Panc1 (cell line): ENCODE data around the gene SNTB2.

Experiments
- CTCF ChIP-seq: fragments of 450-650 bp; IDR thresholded peaks from 2 replicates; pipeline ENCODE4 v1.5.1; 2017; ENCODE audit warnings: mild to moderate bottlenecking
- POLR2AphosphoS5 ChIP-seq: IDR thresholded peaks from 2 replicates; pipeline ENCODE4 v1.6.1; 2012; ENCODE audit warnings: mild to moderate bottlenecking, low read depth, low read length, moderate library complexity
- REST ChIP-seq, 2 experiments: IDR thresholded peaks; 2 replicates each; pipeline ENCODE4 v1.6.1; 2011 to 2012; ENCODE audit warnings: low read depth in 2 of 2, control low read depth in 1 of 2, low read length in 1 of 2, mild to moderate bottlenecking in 1 of 2, moderate library complexity in 1 of 2; ENCODE audit not compliant: insufficient read depth in 1 of 2
- SIN3A ChIP-seq: IDR thresholded peaks from 2 replicates; pipeline ENCODE4 v1.6.1; 2012; ENCODE audit warnings: low read depth, mild to moderate bottlenecking, low read length, moderate library complexity, borderline replicate concordance; ENCODE audit not compliant: insufficient read depth
- TCF7L2 ChIP-seq: IDR thresholded peaks from 2 replicates; pipeline ENCODE4 v1.6.1; 2011; ENCODE audit warnings: mild to moderate bottlenecking, low read depth, low read length, inconsistent platforms

- no peak for TF ChIP-seq CTCF
- TF ChIP-seq POLR2AphosphoS5: no peak; the same call in 1 of the 2 replicates
- TF ChIP-seq SIN3A: no peak
- TF ChIP-seq REST (IDR thresholded peaks at IDR 0.05; ENCODE audit: insufficient read depth in 1 of 2, low read depth in 2 of 2, low read length in 1 of 2): no peak
- TF ChIP-seq TCF7L2: peak; percentile 59
Observed at GRCh38 chr16:69179328-69180010, 7.5 kb upstream of the SNTB2 start.
